ENCODE measurements around the gene MUTYH.

- TF ChIP-seq CTCF (IDR thresholded peaks at IDR 0.05 in 4 of 5, conservative IDR thresholded peaks at IDR 0.05 in 1 of 5) (no peak), POLR2A (IDR thresholded peaks at IDR 0.05) (no peak)
Observed at GRCh38 chr1:45297666-45298356, 42.4 kb downstream of the MUTYH start.
